Measurements from ENCODE around the gene RBMX. TPM values are rescaled to one million over a fixed set of nuclear protein-coding genes. Genes with fewer than 3 reads are reported as not detected.
"Not testable (repeated sequence)": the region's sequence is repeated elsewhere in the genome, so short reads cannot be mapped to it uniquely, and the experiment has no call there.

The RBMX gene
- total RNA-seq, 1 donor from 2014 or later = 112 TPM

GRCh38 chrX:136910565-136911035 lies 30.1 kb upstream of the RBMX start:
- TF ChIP-seq CTCF (IDR thresholded peaks at IDR 0.05) = no peak
- no peak for DNase-seq (ENCODE audit: low spot score in 2 of 2)
- intact Hi-C loops (cut with DNase I) = loop anchor here (1.0 to 5.0 kb wide), 2 partner anchors 30 to 938 kb away; partner anchors contain the start of genes MMGT1 and RBMX
- H3K4me1 ChIP-seq = no peaks in the 10 kb centered on the region
- peak overlapping the region in 1 of 2 donors; percentile 78 for H3K27ac ChIP-seq
- H3K27me3 ChIP-seq = no peaks in the 10 kb centered on the region
- H3K9me3 ChIP-seq = no peaks in the 10 kb centered on the region
- H3K36me3 ChIP-seq = no peaks in the 10 kb centered on the region
- H3K4me3 ChIP-seq = peak overlapping the region in 1 of 2 donors; percentile 72

GRCh38 chrX:136909706-136910564 lies 29.4 kb upstream of the RBMX start:
- Histone ChIP-seq H3K27ac (peak overlapping the region; percentile 78 to 85), H3K4me3 (peak overlapping the region; percentile 69 to 72), H3K36me3 (no peaks in the 10 kb centered on the region), H3K4me1 (no peaks in the 10 kb centered on the region), H3K27me3 (no peaks in the 10 kb centered on the region), H3K9me3 (no peaks in the 10 kb centered on the region)
- TF ChIP-seq CTCF (IDR thresholded peaks at IDR 0.05) = no peak
- intact Hi-C loops (cut with DNase I) = loop anchor here (1.0 to 5.0 kb wide), 2 partner anchors 30 to 938 kb away; partner anchors contain the start of genes MMGT1 and RBMX
- DNase-seq (ENCODE audit: low spot score in 2 of 2) = peak; percentile 40 to 91

- no peak for TF ChIP-seq CTCF (IDR thresholded peaks at IDR 0.05)
- Histone ChIP-seq H3K4me3 (peak overlapping the region; percentile 69 to 72), H3K9me3 (no peaks in the 10 kb centered on the region), H3K4me1 (no peaks in the 10 kb centered on the region), H3K27ac (peak overlapping the region; percentile 78 to 85), H3K27me3 (no peaks in the 10 kb centered on the region), H3K36me3 (no peaks in the 10 kb centered on the region)
- intact Hi-C loops (cut with DNase I) = no loop called here
- peak; percentile 23 to 85 for DNase-seq (ENCODE audit: low spot score in 2 of 2)
These were observed 28.7 kb upstream of the RBMX start for GRCh38 chrX:136909119-136909705.

GRCh38 chrX:136907621-136908020 lies 27.1 kb upstream of the RBMX start:
- no peak overlapping the region for H3K27ac ChIP-seq
- H3K36me3 ChIP-seq = no peaks in the 10 kb centered on the region
- H3K9me3 ChIP-seq = no peaks in the 10 kb centered on the region
- DNase-seq (ENCODE audit: low spot score in 2 of 2) = no peak
- no peak overlapping the region for H3K4me3 ChIP-seq
- no peaks in the 10 kb centered on the region for H3K4me1 ChIP-seq
- TF ChIP-seq CTCF (IDR thresholded peaks at IDR 0.05) = no peak
- no peaks in the 10 kb centered on the region for H3K27me3 ChIP-seq
- intact Hi-C loops (cut with DNase I) = no loop called here

GRCh38 chrX:136906921-136907510 lies 26.5 kb upstream of the RBMX start:
- no peak for DNase-seq (ENCODE audit: low spot score in 2 of 2)
- no peaks in the 10 kb centered on the region for H3K27me3 ChIP-seq
- intact Hi-C loops (cut with DNase I) = no loop called here
- TF ChIP-seq CTCF (IDR thresholded peaks at IDR 0.05) = no peak
- H3K27ac ChIP-seq = no peak overlapping the region
- no peaks in the 10 kb centered on the region for H3K4me1 ChIP-seq
- no peaks in the 10 kb centered on the region for H3K36me3 ChIP-seq
- H3K4me3 ChIP-seq = no peak overlapping the region
- H3K9me3 ChIP-seq = no peaks in the 10 kb centered on the region

- H3K36me3 ChIP-seq; H3K27ac ChIP-seq; H3K4me3 ChIP-seq; DNase-seq (ENCODE audit: low spot score in 2 of 2); intact Hi-C loops (cut with DNase I); H3K9me3 ChIP-seq; H3K4me1 ChIP-seq; H3K27me3 ChIP-seq: not testable (repeated sequence)
These were observed 23.5 kb upstream of the RBMX start for GRCh38 chrX:136904067-136904466.

- intact Hi-C loops (cut with DNase I); DNase-seq (ENCODE audit: low spot score in 2 of 2): not testable (repeated sequence)
These were observed 19.5 kb upstream of the RBMX start for GRCh38 chrX:136900071-136900470.

More at GRCh38 chrX:136900071-136900470, 19.5 kb upstream of the RBMX start:
- H3K4me3 ChIP-seq, H3K4me1 ChIP-seq, H3K36me3 ChIP-seq, H3K27ac ChIP-seq, H3K27me3 ChIP-seq, H3K9me3 ChIP-seq: not testable (repeated sequence)
